ENCODE data around the gene CAVIN4.

DNA sequence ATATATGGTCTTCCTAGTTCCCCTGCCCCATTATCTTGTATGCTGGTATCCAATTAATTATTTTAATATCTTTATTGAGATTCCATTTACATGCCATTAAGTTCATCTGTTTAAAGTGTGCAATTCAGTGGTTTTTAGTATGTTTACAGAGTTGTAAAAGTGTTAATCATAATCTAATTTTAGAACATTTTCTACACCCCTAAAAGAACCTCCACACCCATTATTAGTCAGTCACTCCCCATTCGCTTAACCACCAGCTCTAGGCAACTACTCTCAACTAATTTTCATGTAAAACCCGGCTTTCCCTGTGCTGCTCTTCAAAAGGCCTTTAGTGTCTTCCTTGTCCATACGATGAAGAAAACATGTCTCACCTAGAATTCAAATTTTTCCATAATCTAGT lies 20.8 kb upstream of the CAVIN4 start:
- TF ChIP-seq CREB1 (IDR thresholded peaks at IDR 0.05; ENCODE audit: low read depth) = no peak
- TF ChIP-seq EP300 (IDR thresholded peaks at IDR 0.05; ENCODE audit: borderline replicate concordance) = no peak
- no peak for TF ChIP-seq CEBPB (IDR thresholded peaks at IDR 0.05)
- TF ChIP-seq, protein P1, sequence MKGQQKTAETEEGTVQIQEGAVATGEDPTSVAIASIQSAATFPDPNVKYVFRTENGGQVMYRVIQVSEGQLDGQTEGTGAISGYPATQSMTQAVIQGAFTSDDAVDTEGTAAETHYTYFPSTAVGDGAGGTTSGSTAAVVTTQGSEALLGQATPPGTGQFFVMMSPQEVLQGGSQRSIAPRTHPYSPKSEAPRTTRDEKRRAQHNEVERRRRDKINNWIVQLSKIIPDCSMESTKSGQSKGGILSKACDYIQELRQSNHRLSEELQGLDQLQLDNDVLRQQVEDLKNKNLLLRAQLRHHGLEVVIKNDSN (IDR thresholded peaks at IDR 0.05) = no peak
- TF ChIP-seq, protein P2, sequence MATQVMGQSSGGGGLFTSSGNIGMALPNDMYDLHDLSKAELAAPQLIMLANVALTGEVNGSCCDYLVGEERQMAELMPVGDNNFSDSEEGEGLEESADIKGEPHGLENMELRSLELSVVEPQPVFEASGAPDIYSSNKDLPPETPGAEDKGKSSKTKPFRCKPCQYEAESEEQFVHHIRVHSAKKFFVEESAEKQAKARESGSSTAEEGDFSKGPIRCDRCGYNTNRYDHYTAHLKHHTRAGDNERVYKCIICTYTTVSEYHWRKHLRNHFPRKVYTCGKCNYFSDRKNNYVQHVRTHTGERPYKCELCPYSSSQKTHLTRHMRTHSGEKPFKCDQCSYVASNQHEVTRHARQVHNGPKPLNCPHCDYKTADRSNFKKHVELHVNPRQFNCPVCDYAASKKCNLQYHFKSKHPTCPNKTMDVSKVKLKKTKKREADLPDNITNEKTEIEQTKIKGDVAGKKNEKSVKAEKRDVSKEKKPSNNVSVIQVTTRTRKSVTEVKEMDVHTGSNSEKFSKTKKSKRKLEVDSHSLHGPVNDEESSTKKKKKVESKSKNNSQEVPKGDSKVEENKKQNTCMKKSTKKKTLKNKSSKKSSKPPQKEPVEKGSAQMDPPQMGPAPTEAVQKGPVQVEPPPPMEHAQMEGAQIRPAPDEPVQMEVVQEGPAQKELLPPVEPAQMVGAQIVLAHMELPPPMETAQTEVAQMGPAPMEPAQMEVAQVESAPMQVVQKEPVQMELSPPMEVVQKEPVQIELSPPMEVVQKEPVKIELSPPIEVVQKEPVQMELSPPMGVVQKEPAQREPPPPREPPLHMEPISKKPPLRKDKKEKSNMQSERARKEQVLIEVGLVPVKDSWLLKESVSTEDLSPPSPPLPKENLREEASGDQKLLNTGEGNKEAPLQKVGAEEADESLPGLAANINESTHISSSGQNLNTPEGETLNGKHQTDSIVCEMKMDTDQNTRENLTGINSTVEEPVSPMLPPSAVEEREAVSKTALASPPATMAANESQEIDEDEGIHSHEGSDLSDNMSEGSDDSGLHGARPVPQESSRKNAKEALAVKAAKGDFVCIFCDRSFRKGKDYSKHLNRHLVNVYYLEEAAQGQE (IDR thresholded peaks at IDR 0.05; ENCODE audit: low read depth) = no peak
- TF ChIP-seq ZBTB7A (IDR thresholded peaks at IDR 0.05; ENCODE audit: low read depth) = no peak
- no peak for TF ChIP-seq TAF1 (IDR thresholded peaks at IDR 0.05; ENCODE audit: low read depth)
- no peak for TF ChIP-seq EGR1 (IDR thresholded peaks at IDR 0.05)
- TF ChIP-seq YY1 (IDR thresholded peaks at IDR 0.05; ENCODE audit: low read depth) = no peak
- no peak for TF ChIP-seq RAD21 (IDR thresholded peaks at IDR 0.05; ENCODE audit: low read depth)
